Measurements from ENCODE around the gene ZNF491.
"Not testable (repeated sequence)": the region's sequence is repeated elsewhere in the genome, so short reads cannot be mapped to it uniquely, and the experiment has no call there.

GRCh38 chr19:11835626-11836066, 37.3 kb downstream of the ZNF491 start:
- not testable (repeated sequence) for TF ChIP-seq POLR2A (IDR thresholded peaks at IDR 0.05; ENCODE audit: borderline replicate concordance, extremely low read depth, insufficient read depth, insufficient read length); ZNF274 (IDR thresholded peaks at IDR 0.05; ENCODE audit: low read depth, low read length); TCF7L2 (IDR thresholded peaks at IDR 0.05; ENCODE audit: borderline replicate concordance, extremely low read depth, insufficient read depth, insufficient read length); CTCF (IDR thresholded peaks at IDR 0.05 in 2 of 3, conservative IDR thresholded peaks at IDR 0.05 in 1 of 3; ENCODE audit: borderline replicate concordance in 1 of 3, insufficient read depth in 1 of 3, low read depth in 2 of 3, low read length in 2 of 3); CEBPB (IDR thresholded peaks at IDR 0.05; ENCODE audit: low read depth); FOSL1 (IDR thresholded peaks at IDR 0.05; ENCODE audit: low read depth); EZH2phosphoT487 (IDR thresholded peaks at IDR 0.05; ENCODE audit: borderline replicate concordance); MAX (IDR thresholded peaks at IDR 0.05); ATF3 (IDR thresholded peaks at IDR 0.05); EZH2 (IDR thresholded peaks at IDR 0.05); POLR2AphosphoS5 (IDR thresholded peaks at IDR 0.05; ENCODE audit: low read depth, low read length); RAD21 (IDR thresholded peaks at IDR 0.05; ENCODE audit: low read depth)

All from HCT116 (cell line).